ENCODE data around the gene ADCYAP1. TPM values are rescaled to one million over a fixed set of nuclear protein-coding genes. Genes with fewer than 3 reads are reported as not detected.

The ADCYAP1 gene
- total RNA-seq, 1 donor from 2014 or later, result 2.2 TPM

- Histone ChIP-seq H3K27me3 (no peaks in the 10 kb centered on the region), H3K36me3 (no peaks in the 10 kb centered on the region), H3K27ac (no peak overlapping the region), H3K4me1 (no peaks in the 10 kb centered on the region), H3K9me3 (no peaks in the 10 kb centered on the region), H3K4me3 (no peak overlapping the region)
- intact Hi-C loops (cut with DNase I), result no loop called here
- TF ChIP-seq, protein P1, sequence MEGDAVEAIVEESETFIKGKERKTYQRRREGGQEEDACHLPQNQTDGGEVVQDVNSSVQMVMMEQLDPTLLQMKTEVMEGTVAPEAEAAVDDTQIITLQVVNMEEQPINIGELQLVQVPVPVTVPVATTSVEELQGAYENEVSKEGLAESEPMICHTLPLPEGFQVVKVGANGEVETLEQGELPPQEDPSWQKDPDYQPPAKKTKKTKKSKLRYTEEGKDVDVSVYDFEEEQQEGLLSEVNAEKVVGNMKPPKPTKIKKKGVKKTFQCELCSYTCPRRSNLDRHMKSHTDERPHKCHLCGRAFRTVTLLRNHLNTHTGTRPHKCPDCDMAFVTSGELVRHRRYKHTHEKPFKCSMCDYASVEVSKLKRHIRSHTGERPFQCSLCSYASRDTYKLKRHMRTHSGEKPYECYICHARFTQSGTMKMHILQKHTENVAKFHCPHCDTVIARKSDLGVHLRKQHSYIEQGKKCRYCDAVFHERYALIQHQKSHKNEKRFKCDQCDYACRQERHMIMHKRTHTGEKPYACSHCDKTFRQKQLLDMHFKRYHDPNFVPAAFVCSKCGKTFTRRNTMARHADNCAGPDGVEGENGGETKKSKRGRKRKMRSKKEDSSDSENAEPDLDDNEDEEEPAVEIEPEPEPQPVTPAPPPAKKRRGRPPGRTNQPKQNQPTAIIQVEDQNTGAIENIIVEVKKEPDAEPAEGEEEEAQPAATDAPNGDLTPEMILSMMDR (IDR thresholded peaks at IDR 0.05), result no peak
- no peak for TF ChIP-seq POLR2A (IDR thresholded peaks at IDR 0.05)
- no peak for TF ChIP-seq POLR2AphosphoS5 (IDR thresholded peaks at IDR 0.05; ENCODE audit: insufficient read depth in 1 of 2, low read depth in 1 of 2)
- DNase-seq (ENCODE audit: extremely low spot score in 2 of 2), result no peak
Observed at GRCh38 chr18:934518-935133, 30.0 kb downstream of the ADCYAP1 start.

GRCh38 chr18:936941-937340 lies 32.3 kb downstream of the ADCYAP1 start:
- no peaks in the 10 kb centered on the region for H3K36me3 ChIP-seq
- no peaks in the 10 kb centered on the region for H3K27me3 ChIP-seq
- no peak overlapping the region for H3K4me3 ChIP-seq
- intact Hi-C loops (cut with DNase I), result no loop called here
- H3K27ac ChIP-seq, result no peak overlapping the region
- no peaks in the 10 kb centered on the region for H3K9me3 ChIP-seq
- no peak for DNase-seq (ENCODE audit: extremely low spot score in 2 of 2)
- H3K4me1 ChIP-seq, result no peaks in the 10 kb centered on the region
- TF ChIP-seq POLR2AphosphoS5 (IDR thresholded peaks at IDR 0.05; ENCODE audit: insufficient read depth in 1 of 2, low read depth in 1 of 2), result no peak
- TF ChIP-seq, protein P1 (IDR thresholded peaks at IDR 0.05), result no peak

DNA sequence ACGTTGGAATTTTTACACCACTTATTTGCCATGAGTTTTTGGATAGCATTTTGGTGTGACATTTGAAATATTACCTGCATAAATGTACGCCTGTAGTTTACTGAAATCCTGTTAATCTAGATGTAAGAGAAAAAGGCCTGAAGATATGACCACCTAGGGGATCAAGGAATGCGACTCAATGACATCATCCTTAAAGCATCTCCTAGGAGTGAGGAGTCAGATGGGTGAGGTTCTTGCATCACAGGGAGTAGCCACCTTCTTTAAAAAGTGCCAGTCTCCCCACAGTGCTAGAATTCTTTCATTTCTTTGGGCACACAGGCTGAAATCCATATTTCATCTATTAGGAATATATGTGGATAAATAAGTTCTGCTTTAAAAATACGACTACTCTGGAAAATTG lies 34.5 kb downstream of the ADCYAP1 start:
- Histone ChIP-seq H3K27me3 (no peaks in the 10 kb centered on the region), H3K4me1 (no peaks in the 10 kb centered on the region), H3K36me3 (no peaks in the 10 kb centered on the region), H3K4me3 (no peak overlapping the region), H3K27ac (no peak overlapping the region), H3K9me3 (no peaks in the 10 kb centered on the region)
- no peak for DNase-seq (ENCODE audit: extremely low spot score in 2 of 2)
- no peak for TF ChIP-seq POLR2AphosphoS5 (IDR thresholded peaks at IDR 0.05; ENCODE audit: insufficient read depth in 1 of 2, low read depth in 1 of 2)
- TF ChIP-seq, protein P1 (IDR thresholded peaks at IDR 0.05), result no peak
- no peak for TF ChIP-seq POLR2A (IDR thresholded peaks at IDR 0.05)
- intact Hi-C loops (cut with DNase I), result no loop called here

DNA sequence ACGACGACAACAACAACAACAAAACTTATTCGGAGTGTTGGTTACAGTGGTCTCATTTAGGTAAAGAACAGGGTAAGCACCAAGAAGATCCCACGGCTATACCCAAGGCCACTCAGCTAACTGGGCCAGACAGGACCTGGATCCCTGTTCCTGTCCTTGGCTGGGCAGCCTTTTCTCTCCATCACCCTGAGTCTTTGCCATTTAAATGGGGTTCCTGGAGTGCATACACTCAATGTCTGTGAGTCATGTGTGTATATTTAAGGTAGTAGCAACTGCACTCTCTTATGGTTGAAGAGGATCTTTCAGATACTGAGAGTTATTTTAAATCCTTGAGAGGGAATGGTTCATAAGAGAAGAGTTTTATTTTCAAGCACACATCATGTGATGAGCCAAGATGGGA lies 35.3 kb downstream of the ADCYAP1 start:
- DNase-seq (ENCODE audit: extremely low spot score in 2 of 2), result no peak
- Histone ChIP-seq H3K9me3 (no peaks in the 10 kb centered on the region), H3K27ac (no peak overlapping the region), H3K27me3 (no peaks in the 10 kb centered on the region), H3K4me3 (no peak overlapping the region), H3K36me3 (no peaks in the 10 kb centered on the region), H3K4me1 (no peaks in the 10 kb centered on the region)
- intact Hi-C loops (cut with DNase I), result no loop called here
- no peak for TF ChIP-seq POLR2AphosphoS5 (IDR thresholded peaks at IDR 0.05; ENCODE audit: insufficient read depth in 1 of 2, low read depth in 1 of 2)
- TF ChIP-seq, protein P1 (IDR thresholded peaks at IDR 0.05), result no peak
- TF ChIP-seq POLR2A (IDR thresholded peaks at IDR 0.05), result no peak

DNA sequence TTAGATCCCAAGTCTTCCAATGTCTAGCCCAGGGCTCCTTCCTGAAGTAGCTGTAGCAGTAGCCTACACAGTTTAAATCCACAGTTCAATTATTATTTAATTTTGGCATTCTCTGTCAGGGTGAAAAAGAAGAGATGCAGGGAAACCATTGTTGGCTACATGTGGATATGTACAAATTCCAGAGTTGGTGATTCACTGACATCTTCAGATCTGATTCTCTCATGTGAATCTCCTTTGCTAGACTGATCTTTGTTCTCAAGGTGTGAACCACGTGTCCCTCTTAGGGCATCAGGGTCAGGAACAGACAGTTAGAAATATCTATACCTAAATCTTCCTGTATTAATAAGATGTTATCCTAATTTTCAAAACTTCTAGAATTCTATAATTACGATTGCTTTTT lies 36.7 kb downstream of the ADCYAP1 start:
- intact Hi-C loops (cut with DNase I), result no loop called here
- Histone ChIP-seq H3K4me1 (no peaks in the 10 kb centered on the region), H3K27ac (no peak overlapping the region), H3K9me3 (no peaks in the 10 kb centered on the region), H3K4me3 (no peak overlapping the region), H3K36me3 (no peaks in the 10 kb centered on the region), H3K27me3 (no peaks in the 10 kb centered on the region)
- TF ChIP-seq POLR2AphosphoS5 (IDR thresholded peaks at IDR 0.05; ENCODE audit: insufficient read depth in 1 of 2, low read depth in 1 of 2), result no peak
- TF ChIP-seq, protein P1 (IDR thresholded peaks at IDR 0.05), result no peak
- TF ChIP-seq POLR2A (IDR thresholded peaks at IDR 0.05), result no peak
- no peak for DNase-seq (ENCODE audit: extremely low spot score in 2 of 2)

All from vagina (tissue), 2 donors.